T1000 (cell line): ENCODE data around the gene GRIK4.

Experiments
- DNase-seq: peaks from one replicate; lab custom pipeline; 2025; ENCODE audit warnings: mixed read lengths; lab: John Stamatoyannopoulos, UW

The GRIK4 gene

DNA sequence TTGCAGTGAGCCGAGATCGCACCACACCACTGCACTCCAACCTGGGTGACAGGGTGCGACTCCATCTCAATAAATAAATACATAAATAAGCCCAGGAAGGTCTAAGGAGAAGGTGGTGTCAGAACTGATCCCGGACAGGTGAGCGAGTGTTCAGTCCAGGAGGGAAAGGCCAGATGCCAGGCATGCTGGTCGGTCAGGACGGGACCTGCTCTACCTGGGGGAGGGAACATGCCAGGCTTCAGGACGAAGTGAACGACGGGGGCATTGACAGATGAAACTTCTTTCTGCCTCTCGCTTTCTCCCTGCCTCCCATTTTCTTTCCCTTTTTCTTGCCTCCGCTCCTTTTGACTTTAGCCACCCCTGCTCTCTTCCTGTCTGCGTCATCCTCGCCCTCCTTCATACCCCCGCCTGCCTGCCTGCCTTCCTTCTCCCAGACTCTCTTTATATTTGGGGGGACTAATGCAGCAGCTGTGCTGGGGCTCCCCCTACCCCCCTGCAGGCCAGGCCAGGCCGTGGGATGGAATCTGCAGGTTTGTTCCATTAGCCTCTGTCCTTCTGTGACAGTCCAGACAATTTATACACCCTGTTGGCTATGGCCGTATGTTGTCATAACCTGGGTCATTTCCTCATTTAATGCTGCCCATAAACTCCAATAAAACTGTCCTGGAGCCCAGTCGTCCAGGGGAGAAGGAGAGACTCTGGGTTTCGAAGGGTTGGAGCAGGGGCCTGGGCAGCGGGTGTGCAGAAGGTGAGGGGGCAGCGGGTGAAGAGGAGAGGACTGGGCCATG lies 303.2 kb downstream of the GRIK4 start:
- no peak for DNase-seq

DNA sequence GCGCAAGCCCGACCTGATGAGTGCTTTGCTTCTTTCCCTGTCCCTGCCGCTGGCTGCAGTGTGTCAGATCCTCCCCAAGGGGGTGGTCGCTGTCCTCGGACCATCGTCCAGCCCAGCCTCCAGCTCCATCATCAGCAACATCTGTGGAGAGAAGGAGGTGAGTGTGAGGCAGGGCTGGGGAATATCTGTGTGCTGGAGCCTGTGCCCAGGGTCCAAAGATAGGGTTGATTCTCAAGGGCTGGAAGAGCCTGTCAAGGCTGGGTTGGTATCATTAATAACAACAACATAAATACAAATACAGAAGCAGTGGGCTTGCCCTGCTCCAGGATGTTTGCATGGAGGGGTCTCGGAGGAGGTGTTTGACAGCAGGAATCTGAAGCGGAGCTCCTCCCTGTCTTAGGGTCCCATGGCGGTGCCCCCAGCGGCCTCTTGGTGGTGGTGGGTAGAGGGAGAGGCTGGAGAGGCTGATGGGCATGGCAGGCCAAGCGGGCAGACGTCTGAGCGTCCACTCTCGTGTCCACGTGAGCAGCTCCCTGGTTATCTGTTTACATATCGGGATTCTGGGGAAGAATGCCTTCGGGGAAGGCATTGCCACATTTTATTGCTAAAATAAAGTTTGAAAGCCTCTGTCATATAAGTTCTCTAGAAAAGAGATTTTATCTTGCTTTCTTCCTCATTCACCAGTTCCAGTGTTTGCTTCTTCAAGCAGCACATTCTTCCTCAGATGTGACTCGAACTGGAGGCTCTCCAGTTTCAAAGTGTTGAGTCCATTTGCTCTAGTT lies 304.0 kb downstream of the GRIK4 start:
- no peak for DNase-seq

DNA sequence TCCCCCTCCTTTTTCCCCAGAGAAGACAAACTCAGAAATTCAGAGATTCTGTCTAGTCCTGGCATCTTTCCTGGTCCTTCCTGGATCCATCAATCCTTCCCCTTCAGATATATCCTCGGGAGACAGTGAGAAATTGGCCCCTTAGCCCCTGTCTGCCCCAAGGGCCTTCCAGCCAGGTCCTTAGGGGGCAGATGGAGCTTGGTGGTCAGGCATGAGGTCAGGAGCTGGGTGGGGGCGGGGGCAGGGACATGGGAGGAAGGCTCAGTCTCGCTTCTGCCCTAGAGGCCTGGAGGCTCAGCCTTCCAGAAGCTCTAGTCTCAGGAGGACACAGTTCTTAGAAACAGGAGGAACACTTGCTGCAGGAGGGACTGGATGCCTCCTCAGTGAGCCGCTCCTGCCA lies 304.6 kb downstream of the GRIK4 start:
- no peak for DNase-seq

DNA sequence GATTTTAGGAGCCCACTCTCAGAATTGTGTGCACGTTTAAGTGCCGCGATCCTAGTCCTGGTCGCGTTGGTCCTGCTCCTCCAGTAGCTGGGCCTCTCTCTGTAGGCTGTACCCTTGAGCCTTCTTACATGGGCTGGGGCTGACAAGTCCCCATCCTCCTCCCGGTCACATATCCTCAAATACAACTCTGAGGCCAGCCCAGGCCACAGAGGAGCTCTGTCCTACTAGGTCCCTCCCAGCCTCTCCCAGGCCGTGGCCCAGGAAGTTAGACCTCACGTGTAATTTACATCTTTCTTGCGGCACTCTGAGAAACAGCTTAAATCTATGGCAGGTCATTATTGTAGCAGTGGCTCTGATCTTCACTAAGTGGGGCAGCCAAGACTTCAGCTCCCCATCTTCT lies 305.2 kb downstream of the GRIK4 start:
- no peak for DNase-seq

DNA sequence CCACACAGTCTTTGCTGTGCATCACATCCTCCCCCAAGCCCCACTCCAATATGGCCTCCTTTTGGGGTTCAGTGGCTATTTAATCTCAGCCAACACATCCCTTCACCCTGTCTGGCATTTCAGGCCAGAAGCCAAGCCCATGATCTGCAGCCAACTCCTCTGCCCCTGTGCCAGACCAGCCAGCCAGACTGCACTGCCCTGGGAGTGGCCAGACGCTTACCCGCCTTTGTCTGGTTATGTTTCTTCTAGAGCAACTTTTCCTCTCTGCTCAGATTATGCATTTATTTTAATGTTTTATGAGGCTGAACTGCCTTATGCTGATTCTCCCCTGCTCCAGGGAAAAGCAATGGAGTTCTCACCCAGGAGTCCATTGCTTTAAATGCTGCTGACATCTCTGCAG lies 305.6 kb downstream of the GRIK4 start:
- no peak for DNase-seq

DNA sequence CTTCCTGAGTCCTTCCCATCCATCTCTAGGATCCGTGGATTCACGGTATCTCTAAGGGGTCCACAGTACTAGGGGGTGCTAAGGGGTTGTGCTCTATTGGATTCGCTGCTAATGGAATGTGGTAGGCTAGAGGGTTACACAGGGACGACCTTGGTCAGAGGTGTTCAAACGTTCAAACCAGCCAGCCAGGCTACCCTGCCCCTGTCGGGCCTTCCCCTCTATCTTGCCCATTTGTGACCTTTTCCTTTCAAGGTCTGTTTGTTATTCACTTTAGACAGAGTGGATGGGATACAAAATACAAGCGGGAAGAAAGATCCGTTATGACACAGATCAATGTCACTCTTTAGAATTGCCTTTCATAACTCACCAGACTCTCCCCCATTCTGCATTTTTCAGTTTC lies 306.5 kb downstream of the GRIK4 start:
- DNase-seq: no peak

DNA sequence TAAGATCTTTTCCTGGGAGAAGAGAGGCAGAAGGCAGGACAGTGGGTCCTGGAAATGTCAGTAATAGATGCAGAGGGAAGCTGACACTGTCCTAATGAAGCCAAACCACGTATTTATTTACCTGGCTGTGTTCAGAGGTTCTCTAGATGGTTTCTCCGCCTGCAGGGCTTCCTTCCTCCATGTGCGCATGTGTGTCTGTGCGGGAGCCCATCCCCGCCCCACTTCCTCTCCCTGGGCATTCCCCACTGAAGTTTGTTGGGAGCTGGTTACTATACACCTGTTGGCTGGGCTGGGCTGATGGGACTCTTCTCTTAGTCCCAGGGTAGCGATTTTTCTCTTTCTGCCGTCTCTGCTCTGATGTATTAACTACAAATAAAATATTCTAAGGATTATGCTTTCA lies 307.5 kb downstream of the GRIK4 start:
- DNase-seq: no peak

DNA sequence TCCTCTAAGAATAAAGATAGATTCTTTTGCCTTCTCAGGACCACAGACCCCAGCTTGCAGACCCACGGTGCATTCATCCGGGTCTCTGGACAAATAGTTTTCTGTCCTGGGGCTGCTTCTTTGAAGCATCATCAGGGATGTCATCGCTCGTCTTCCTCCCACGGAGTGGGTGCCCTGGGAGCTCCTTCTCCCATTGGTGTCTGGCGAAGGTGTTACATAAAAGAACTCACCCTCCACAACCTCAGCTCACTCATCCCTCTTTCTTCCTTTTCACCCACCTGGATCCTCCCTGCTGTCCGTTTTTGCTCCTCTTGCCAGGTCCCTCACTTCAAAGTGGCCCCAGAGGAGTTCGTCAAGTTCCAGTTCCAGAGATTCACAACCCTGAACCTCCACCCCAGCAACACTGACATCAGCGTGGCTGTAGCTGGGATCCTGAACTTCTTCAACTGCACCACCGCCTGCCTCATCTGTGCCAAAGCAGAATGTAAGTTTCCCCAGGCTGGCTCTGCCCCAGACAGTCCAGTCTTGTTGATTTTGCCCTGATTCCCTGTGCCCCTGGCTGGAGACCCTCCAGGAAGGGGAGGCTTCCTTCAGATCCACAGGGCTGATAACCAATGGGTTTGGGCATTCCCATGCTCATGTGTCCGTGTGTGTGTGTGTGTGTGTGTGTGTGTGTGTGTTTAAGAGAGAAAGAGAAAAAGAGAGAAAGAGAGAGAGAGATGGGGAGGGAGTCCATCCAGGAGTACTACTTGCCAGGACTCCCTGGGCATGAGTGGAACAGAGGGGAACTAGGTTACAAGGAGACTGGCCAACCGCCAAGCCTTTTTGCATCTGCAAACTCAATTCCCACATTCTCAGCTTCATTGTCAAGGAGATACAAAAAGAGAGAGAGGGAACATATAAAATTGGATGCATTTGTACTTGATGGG lies 308.2 kb downstream of the GRIK4 start:
- DNase-seq: no peak

DNA sequence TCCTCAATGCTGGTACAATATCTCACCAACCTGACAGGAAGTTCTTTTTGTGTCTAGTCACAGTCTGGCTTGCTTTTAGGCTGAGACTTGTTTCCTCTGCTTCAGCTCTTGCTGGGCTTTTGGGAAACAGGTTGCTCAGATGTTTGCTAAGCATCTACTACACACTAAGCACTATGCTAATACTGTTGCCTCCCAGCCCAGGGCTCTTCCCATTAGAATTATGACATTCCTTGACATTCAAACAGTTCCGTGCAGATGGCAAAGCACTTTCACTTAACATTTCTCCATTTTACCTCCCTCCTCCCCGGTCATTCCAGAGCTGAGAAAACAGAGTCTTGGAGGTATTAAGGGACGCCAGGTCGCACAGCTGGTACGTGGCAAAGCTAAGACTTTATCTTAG lies 311.6 kb downstream of the GRIK4 start:
- no peak for DNase-seq

DNA sequence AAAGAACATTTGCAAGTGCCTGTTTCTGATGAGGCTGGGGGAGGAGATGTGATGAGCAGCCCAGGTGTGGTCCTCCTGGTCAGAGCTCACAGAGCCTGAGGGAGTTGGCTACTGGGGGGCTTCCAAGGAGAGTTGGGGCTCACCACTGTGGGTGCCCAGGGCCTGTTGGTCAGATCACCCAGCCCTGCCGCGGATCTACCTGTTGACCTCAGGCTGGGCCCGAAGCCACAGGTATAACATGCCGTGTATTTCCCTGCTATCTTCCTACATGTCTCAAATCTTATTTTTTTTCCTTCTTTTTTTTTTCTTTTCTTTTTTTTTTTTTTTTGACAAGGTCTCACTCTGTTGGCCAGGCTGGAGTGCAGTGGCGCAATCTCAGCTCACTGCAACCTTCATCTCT lies 312.7 kb downstream of the GRIK4 start:
- DNase-seq: no peak

DNA sequence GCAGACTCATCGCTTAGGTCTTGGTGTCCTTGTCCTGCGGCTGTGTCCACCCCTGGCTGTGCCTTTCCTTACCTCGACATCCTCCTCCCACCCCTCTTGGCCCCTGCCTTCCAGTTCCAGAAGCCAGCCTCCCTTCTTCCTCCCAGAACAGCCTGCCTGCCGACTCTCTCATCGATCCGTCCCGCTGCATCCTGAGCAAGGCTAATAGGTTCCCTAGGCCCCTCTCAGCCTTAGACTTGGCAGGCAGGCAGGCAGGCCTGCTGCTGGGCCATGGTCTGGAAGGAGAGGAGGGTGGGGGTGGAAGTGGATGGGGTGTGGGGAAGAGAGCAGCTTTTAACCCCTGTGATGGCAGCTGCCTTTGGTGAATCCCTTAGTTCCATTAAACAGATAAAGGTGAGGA lies 315.6 kb downstream of the GRIK4 start:
- no peak for DNase-seq

DNA sequence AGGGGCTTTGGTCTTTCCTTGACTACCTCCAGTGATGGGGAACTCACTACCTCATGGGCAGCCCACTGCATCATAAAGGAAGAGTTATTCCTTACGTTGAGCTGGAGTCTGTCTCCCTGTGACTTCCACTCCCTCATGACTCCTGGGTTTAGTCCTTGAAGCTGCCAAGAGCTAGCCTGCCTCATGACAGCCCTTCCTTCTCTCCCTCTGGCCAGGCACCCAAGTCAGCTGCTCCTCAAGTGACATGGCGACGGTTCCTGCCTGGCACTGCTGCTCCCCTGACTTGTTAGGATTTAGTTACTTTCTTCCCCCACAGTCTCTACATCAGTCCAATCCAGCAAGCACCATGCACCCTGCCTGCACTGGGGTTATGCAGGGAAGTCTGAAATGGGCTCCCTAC lies 316.3 kb downstream of the GRIK4 start:
- DNase-seq: no peak

DNA sequence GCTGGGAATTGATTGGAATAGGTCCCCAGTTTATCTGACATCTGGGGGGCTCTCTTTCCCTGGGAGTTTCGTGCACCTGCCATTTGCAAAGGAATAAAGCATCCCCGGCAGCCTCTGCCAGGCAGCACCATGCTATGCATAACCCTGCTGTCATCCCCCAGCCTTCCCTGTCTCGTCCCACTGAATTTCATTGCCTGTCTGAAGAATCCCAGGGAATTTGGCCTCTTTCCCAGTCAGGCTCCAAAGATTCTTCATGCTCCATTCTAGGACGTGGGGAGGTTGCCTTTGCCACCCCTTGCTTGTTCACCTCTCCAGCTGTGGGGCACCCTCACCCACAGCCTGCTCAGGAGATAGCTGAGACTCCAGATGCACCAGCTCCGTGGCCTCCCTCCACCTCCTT lies 317.3 kb downstream of the GRIK4 start:
- no peak for DNase-seq

DNA sequence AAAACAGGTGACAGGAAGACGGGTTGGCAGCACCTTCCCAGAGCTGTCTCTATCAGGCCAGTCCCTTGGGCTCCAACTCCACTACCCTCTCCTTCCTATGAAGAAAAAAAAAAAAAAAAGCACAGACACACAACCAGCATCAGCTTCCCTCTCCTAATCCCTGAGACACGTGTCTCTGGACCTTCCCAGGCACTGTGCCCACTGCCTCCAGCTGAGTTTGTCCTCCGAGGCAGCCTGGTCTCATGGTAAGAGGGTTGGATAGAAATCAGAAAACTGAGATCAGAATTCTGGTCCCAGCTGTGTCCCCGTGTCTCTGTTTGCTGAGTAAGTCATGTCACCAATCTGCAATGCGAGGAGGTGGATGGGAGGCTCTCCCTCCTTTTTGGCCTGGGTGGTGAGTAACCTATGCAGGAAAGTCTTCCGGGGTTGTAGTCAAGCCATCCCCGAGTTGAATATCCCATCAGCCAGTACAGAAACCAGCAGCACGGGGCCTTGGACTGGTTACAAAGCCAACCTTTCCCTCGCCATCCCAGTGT lies 318.6 kb downstream of the GRIK4 start:
- no peak for DNase-seq

DNA sequence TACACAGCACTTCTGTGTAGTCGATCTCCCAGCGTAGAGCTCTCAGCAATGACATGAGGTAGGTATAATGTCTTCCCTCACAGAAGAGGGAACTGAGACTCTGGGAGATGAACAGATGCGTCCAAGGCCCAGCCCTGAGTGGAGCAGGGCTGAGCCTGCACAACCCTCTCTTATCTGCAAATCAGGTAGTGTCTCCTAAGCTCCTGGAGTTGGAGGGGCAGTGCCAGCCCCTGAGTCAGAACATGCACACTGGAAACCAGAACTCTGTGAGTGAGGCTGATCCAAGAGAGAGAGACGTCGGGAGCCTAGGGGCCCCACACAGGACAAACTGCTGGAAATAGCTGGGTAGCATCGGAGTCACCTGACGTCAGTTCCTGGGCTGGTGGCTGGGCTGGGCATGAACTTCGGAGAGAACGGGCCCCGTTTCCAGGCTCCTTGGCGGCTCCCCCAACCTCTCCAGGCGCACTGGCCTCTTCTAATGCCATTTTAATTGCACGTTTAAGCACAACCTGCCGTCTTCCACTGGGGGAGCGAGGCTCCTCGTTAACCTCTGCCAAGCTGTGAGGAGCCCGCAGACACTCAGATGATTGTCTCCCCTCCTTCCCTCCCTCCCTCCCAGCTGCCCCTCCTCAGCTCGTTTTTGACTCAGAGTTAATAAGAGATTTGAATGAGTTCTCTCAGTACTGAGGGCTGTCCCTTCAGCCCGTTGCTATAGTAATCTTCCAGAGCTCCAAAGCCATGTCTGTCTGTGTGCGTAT lies 321.1 kb downstream of the GRIK4 start:
- no peak for DNase-seq

DNA sequence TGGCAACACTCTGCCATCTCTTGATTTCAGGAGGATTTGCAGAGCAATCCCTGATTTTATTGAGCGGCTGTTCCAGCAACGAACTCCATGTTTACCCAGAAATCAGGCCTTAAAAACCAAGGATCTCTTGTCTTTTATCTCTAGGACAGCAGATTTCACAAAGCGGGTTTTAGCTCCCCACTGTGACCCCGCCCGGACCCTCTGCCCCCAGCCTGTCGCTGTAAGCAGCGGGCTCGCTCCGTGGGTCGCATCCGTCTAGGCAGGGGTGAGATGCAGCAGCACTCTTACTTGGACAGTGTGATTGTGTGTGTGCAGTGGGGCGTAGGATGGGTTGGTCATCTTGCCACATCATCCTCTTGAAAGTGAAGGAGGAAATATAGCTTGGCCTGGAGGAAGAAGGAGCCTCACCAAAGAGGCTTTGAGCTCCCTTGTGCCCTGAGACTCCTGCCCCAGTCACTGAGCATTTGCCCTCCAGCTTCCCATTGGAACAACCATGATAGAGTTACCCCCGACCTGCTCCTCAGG lies 323.2 kb downstream of the GRIK4 start:
- DNase-seq: no peak

DNA sequence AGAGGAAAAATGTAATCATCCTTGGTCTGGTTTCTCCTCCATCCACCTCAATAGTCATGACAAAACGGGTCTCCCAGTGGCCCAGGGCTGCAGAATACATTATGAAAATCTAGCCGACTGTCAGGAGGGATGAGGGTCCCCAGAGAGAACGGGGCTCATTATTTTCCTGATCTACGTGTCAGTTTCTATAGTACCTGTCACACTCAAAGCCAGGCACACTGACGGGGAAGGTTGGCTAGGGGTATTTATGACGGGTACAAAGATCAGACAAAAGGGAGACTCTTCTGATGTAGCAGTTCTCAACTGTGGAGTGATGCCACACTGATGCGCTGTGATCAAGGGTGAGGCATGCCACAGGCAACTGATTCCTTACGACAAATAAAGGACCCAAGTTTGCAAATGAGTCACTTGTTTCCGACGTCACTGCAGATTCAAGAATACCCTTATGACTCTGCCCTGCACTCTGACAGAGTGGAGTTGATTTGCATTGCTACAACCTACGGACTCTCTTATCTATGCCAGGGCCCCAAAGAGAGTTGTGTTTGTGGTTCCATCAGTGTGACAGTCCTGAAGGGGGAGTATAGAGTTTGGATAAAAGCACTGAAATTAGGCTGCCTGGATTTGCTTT lies 324.2 kb downstream of the GRIK4 start:
- DNase-seq: no peak

DNA sequence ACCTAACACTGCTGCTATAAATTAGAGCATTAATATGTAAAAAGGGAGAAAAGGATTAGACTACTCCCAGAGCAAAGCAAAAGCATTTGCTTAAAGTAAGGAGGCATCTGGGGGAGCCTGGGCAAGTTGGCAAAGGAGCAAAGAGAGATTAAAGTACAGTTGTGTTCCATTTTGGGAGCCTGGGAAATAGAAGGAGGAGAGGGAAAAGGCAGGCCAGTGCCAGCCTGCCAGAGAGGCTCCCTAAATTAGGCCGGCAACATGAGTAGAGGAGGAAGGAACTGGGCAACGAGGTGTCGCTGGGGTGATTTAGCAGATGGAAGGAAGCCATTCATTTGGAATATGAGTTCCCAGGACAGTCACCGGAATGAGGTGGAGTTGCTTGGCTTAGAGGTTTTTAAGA lies 326.1 kb downstream of the GRIK4 start:
- no peak for DNase-seq

DNA sequence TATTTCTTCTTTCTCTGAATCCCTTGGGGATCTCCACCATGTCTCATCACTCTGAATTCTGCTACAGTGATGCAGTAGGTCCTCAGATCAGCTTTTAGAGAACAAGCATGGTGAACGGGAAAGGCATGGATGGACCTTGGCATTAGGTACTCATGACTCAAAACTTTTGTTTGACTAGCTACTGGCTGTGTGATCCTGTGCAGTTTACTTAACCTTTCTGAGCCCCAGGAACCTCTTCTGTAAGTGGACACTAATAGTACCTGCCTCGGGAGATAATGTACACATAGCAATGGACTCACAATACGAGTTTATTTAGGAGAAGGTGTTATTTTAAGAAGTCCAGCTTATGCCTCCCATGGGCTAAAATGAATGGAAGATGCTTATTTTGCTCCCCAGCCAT lies 327.7 kb downstream of the GRIK4 start:
- DNase-seq: no peak

DNA sequence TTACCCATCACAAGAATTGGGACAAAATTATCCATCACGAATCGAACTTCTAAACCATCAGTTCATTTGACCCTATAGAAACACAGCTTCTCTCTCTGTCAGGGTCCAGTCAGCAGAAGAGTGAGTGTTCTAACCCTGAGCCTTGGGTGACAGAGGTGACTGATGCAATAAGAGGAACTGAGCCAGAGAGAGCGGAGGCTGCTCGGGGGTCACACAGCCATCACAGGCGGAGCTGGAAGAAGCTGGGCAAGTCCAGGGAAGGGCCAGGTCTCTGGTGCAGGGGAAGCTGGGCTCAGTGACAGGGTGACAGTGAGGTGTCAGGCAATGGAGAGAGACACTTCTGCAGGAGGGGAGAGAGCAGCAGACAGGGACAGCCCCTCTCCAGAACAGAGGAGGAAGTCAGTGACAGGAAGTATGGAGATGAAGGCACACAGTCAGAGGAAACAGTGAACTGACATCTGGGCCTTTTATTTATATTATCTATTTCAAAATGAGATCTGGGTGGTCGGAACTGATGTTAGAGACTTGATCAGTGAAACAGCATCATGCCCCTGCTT lies 328.4 kb downstream of the GRIK4 start:
- DNase-seq: no peak
